Measurements from ENCODE around the gene ANXA5.
"Not testable (repeated sequence)": the region's sequence is repeated elsewhere in the genome, so short reads cannot be mapped to it uniquely, and the experiment has no call there.

ANXA5 gene

GRCh38 chr4:121676345-121677075, 20.3 kb downstream of the ANXA5 start:
- no peak for DNase-seq (ENCODE audit: low spot score)

- no peak for DNase-seq (ENCODE audit: low spot score)
Observed at GRCh38 chr4:121675715-121676114, 21.1 kb downstream of the ANXA5 start.

GRCh38 chr4:121674696-121675095, 22.1 kb downstream of the ANXA5 start:
- DNase-seq (ENCODE audit: low spot score) = no peak

GRCh38 chr4:121674191-121674590, 22.6 kb downstream of the ANXA5 start:
- DNase-seq (ENCODE audit: low spot score) = no peak

GRCh38 chr4:121669163-121669550, 27.6 kb downstream of the ANXA5 start:
- no peak for DNase-seq (ENCODE audit: low spot score)

- DNase-seq (ENCODE audit: low spot score) = no peak
Observed at GRCh38 chr4:121668368-121669162, 28.2 kb downstream of the ANXA5 start.

- DNase-seq (ENCODE audit: low spot score) = no peak
Observed at GRCh38 chr4:121666091-121666679, 30.6 kb downstream of the ANXA5 start.

GRCh38 chr4:121665371-121665770, 31.4 kb downstream of the ANXA5 start:
- no peak for DNase-seq (ENCODE audit: low spot score)

GRCh38 chr4:121662225-121662624, 34.6 kb downstream of the ANXA5 start:
- no peak for DNase-seq (ENCODE audit: low spot score)

GRCh38 chr4:121660175-121660933, 36.4 kb downstream of the ANXA5 start:
- not testable (repeated sequence) for DNase-seq (ENCODE audit: low spot score)

GRCh38 chr4:121658125-121658524, 38.7 kb downstream of the ANXA5 start:
- no peak for DNase-seq (ENCODE audit: low spot score)

- DNase-seq (ENCODE audit: low spot score) = peak; percentile 62
Observed at GRCh38 chr4:121656269-121656641, 40.5 kb downstream of the ANXA5 start.

- no peak for DNase-seq (ENCODE audit: low spot score)
Observed at GRCh38 chr4:121655320-121656268, 41.2 kb downstream of the ANXA5 start.

GRCh38 chr4:121654738-121655137, 42.0 kb downstream of the ANXA5 start:
- DNase-seq (ENCODE audit: low spot score) = peak; percentile 21

- no peak for DNase-seq (ENCODE audit: low spot score)
Observed at GRCh38 chr4:121653986-121654385, 42.8 kb downstream of the ANXA5 start.

GRCh38 chr4:121653214-121653613, 43.6 kb downstream of the ANXA5 start:
- no peak for DNase-seq (ENCODE audit: low spot score)

GRCh38 chr4:121651597-121651996, 45.2 kb downstream of the ANXA5 start:
- no peak for DNase-seq (ENCODE audit: low spot score)

GRCh38 chr4:121650741-121651140, 46.0 kb downstream of the ANXA5 start:
- no peak for DNase-seq (ENCODE audit: low spot score)

- DNase-seq (ENCODE audit: low spot score) = no peak
Observed at GRCh38 chr4:121648516-121648915, 48.3 kb downstream of the ANXA5 start.

GRCh38 chr4:121642876-121643585, 53.7 kb downstream of the ANXA5 start:
- DNase-seq (ENCODE audit: low spot score) = no peak

- no peak for DNase-seq (ENCODE audit: low spot score)
Observed at GRCh38 chr4:121642292-121642691, 54.5 kb downstream of the ANXA5 start.
